ENCODE results near the gene TGIF2. TPM values are rescaled to one million over a fixed set of nuclear protein-coding genes. Genes with fewer than 3 reads are reported as not detected.

Gene TGIF2
- total and polyA plus RNA-seq, 2 of the 13 experiments (the other 11 are each of a cell fraction or from before 2014, with no cell fraction given): 41.3 to 53.9 TPM

DNA sequence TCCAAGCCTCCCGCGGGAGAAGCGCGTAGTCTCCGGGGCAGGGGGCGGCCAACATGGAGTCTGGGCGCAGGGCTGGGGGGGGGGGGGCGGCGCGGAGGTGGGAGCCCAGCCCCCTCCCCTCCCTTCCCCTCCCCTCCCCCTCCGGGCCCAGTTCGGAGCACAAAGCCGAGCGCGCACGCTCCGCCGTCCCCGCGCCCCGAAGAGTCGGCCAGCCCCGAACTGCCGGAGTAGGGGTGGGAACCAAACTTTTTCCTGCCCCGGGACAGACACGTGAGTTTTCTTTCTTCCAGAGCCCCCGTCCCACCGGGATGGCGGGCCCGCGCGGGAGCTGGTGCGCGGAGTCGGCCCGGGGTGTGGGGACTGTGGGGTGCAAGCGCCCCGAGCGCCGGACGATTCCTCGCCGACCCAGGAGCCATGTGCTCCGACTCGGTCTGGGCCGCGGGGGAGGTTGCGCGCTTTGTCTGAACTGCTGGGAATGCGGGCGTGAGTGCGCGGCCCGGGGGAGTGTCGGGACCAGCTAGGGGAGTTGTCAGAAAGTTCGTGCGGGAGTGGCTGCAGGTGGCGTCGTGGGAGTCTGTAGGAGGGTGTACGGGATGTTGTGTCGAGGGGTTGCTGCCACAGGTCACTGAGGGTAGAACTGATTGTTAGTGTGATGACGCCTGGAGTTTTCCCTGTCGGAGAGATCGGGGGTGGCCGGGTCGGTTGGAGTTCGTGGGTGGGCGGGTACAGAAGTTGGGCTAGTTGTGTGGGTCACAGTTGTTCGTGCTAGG is 1.2 kb downstream of the TGIF2 start (continued):
- peak; percentile 67 for TF ChIP-seq ZNF552 (CRISPR knock-in tag; IDR thresholded peaks at IDR 0.05; ENCODE audit: borderline replicate concordance)
- no peak; the same call in 1 of the 2 replicates for TF ChIP-seq AFF4 (CRISPR knock-in tag; IDR thresholded peaks at IDR 0.05)
- TF ChIP-seq ZNF263 (CRISPR knock-in tag; IDR thresholded peaks at IDR 0.05): no peak
- TF ChIP-seq ZBTB42 (CRISPR knock-in tag; IDR thresholded peaks at IDR 0.05): peak; percentile 70; the same call in 1 of the 2 replicates
- peak; percentile 21; the same call in 1 of the 2 replicates for TF ChIP-seq JDP2 (CRISPR knock-in tag; IDR thresholded peaks at IDR 0.05; ENCODE audit: borderline replicate concordance)
- peak; percentile 32 for TF ChIP-seq NFYB (CRISPR knock-in tag; IDR thresholded peaks at IDR 0.05)
- TF ChIP-seq ZNF691 (CRISPR knock-in tag; IDR thresholded peaks at IDR 0.05; ENCODE audit: borderline replicate concordance, low read depth): peak; percentile 46; the same call in 1 of the 2 replicates
- peak in 1 of 2 experiments; percentile 70; a peak in 2 of 4 replicates for TF ChIP-seq ATF4 (CRISPR knock-in tag; IDR thresholded peaks at IDR 0.05)
- TF ChIP-seq, protein P1, sequence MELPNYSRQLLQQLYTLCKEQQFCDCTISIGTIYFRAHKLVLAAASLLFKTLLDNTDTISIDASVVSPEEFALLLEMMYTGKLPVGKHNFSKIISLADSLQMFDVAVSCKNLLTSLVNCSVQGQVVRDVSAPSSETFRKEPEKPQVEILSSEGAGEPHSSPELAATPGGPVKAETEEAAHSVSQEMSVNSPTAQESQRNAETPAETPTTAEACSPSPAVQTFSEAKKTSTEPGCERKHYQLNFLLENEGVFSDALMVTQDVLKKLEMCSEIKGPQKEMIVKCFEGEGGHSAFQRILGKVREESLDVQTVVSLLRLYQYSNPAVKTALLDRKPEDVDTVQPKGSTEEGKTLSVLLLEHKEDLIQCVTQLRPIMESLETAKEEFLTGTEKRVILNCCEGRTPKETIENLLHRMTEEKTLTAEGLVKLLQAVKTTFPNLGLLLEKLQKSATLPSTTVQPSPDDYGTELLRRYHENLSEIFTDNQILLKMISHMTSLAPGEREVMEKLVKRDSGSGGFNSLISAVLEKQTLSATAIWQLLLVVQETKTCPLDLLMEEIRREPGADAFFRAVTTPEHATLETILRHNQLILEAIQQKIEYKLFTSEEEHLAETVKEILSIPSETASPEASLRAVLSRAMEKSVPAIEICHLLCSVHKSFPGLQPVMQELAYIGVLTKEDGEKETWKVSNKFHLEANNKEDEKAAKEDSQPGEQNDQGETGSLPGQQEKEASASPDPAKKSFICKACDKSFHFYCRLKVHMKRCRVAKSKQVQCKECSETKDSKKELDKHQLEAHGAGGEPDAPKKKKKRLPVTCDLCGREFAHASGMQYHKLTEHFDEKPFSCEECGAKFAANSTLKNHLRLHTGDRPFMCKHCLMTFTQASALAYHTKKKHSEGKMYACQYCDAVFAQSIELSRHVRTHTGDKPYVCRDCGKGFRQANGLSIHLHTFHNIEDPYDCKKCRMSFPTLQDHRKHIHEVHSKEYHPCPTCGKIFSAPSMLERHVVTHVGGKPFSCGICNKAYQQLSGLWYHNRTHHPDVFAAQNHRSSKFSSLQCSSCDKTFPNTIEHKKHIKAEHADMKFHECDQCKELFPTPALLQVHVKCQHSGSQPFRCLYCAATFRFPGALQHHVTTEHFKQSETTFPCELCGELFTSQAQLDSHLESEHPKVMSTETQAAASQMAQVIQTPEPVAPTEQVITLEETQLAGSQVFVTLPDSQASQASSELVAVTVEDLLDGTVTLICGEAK (IDR thresholded peaks at IDR 0.05): no peak
- TF ChIP-seq, protein P1 (CRISPR knock-in tag; IDR thresholded peaks at IDR 0.05): peak; percentile 19
- TF ChIP-seq RAD21 (CRISPR knock-in tag; IDR thresholded peaks at IDR 0.05): peak; percentile 45; the same call in 1 of the 2 replicates
- peak; percentile 42 for TF ChIP-seq DBP (CRISPR knock-in tag; IDR thresholded peaks at IDR 0.05; ENCODE audit: not compliant biosample characterization)
